Thyroid gland (tissue), 4 donors: Measurements from ENCODE around the gene PARM1.
A peak's percentile ranks its signal among the peaks of the same experiment; 100 is the strongest.

ENCODE experiments used
- CTCF ChIP-seq, 6 experiments: fragments of 200-600 bp in 3 of 6; fragments of 450-650 bp in 3 of 6; sonication (generic) in 3 of 6; IDR thresholded peaks; one replicate each; pipeline ENCODE4 v1.5.1; 2016 to 2019; ENCODE audit warnings: antibody characterized with exemption in 6 of 6, mild to moderate bottlenecking in 2 of 6, inconsistent platforms in 1 of 6, moderate library complexity in 1 of 6
- POLR2A ChIP-seq, 2 donors: fragments of 450-650 bp; IDR thresholded peaks; one replicate each; pipeline ENCODE4 v1.6.1; 2017; ENCODE audit warnings: antibody characterized with exemption in 2 of 2, mild to moderate bottlenecking in 2 of 2, moderate library complexity in 1 of 2

GRCh38 chr4:74967324-74967723, 34.4 kb downstream of the PARM1 start:
- TF ChIP-seq CTCF (IDR thresholded peaks at IDR 0.05) (no peak), POLR2A (IDR thresholded peaks at IDR 0.05) (peak in 1 of 2 donors; percentile 24)
